Measurements from ENCODE around the gene ENTPD3. TPM values are rescaled to one million over a fixed set of nuclear protein-coding genes. Genes with fewer than 3 reads are reported as not detected.

ENTPD3 gene
- polyA plus RNA-seq, 4 donors = 0.22 to 4.2 (median 0.40) TPM; not detected in 1

- WGBS, 3 donors = 69 to 81% (median 70%) methylated on average over 5 of the region's 5 CpGs
- DNase-seq (no peak), FAIRE-seq (no peak)
- Histone ChIP-seq H3K4me1 (ENCODE audit: control insufficient read depth in 3 of 3, insufficient read depth in 2 of 3, low read depth in 1 of 3, low read length in 2 of 3) (peaks cover 0 to 6% (median 0%) of the 10 kb centered on the region in 3 donors), H3K36me3 (ENCODE audit: control insufficient read depth in 3 of 3, insufficient read depth in 2 of 3, low read depth in 1 of 3, low read length in 3 of 3) (no peaks in the 10 kb centered on the region), H3K4me3 (ENCODE audit: low read depth in 1 of 3, low read length in 3 of 3) (no peak overlapping the region), H3K9me3 (ENCODE audit: control insufficient read depth in 2 of 2, insufficient read depth in 1 of 2, low read depth in 1 of 2, low read length in 1 of 2) (peaks cover 0 to 8% of the 10 kb centered on the region in 2 donors), H3K27me3 (ENCODE audit: control insufficient read depth in 3 of 3, insufficient read depth in 3 of 3, low read length in 3 of 3) (no peaks in the 10 kb centered on the region), H3K27ac (ENCODE audit: low read depth in 1 of 3, low read length in 2 of 3) (no peak overlapping the region)
These were observed 9.4 kb downstream of the ENTPD3 start for GRCh38 chr3:40396406-40396805.

- Histone ChIP-seq H3K27ac (ENCODE audit: low read depth in 1 of 3, low read length in 2 of 3) (no peak overlapping the region), H3K4me1 (ENCODE audit: control insufficient read depth in 3 of 3, insufficient read depth in 2 of 3, low read depth in 1 of 3, low read length in 2 of 3) (peaks cover 0 to 6% (median 0%) of the 10 kb centered on the region in 3 donors), H3K27me3 (ENCODE audit: control insufficient read depth in 3 of 3, insufficient read depth in 3 of 3, low read length in 3 of 3) (no peaks in the 10 kb centered on the region), H3K4me3 (ENCODE audit: low read depth in 1 of 3, low read length in 3 of 3) (no peak overlapping the region), H3K36me3 (ENCODE audit: control insufficient read depth in 3 of 3, insufficient read depth in 2 of 3, low read depth in 1 of 3, low read length in 3 of 3) (no peaks in the 10 kb centered on the region), H3K9me3 (ENCODE audit: control insufficient read depth in 2 of 2, insufficient read depth in 1 of 2, low read depth in 1 of 2, low read length in 1 of 2) (peaks cover 0 to 8% of the 10 kb centered on the region in 2 donors)
- FAIRE-seq (no peak), DNase-seq (no peak)
- WGBS, 3 donors = 78 to 91% (median 91%) methylated on average over 4 of the region's 4 CpGs
These were observed 10.1 kb downstream of the ENTPD3 start for GRCh38 chr3:40397129-40397528.

- 41 to 65% (median 60%) methylated on average over 4 of the region's 4 CpGs for WGBS, 3 donors
- no peaks in the 10 kb centered on the region for H3K27me3 ChIP-seq (ENCODE audit: control insufficient read depth in 3 of 3, insufficient read depth in 3 of 3, low read length in 3 of 3)
- H3K36me3 ChIP-seq (ENCODE audit: control insufficient read depth in 3 of 3, insufficient read depth in 2 of 3, low read depth in 1 of 3, low read length in 3 of 3) = no peaks in the 10 kb centered on the region
- no peak for DNase-seq
- H3K27ac ChIP-seq (ENCODE audit: low read depth in 1 of 3, low read length in 2 of 3) = peak overlapping the region in 2 of 3 donors; percentile 55 to 61
- no peak for FAIRE-seq
- peaks cover 0 to 8% of the 10 kb centered on the region in 2 donors for H3K9me3 ChIP-seq (ENCODE audit: control insufficient read depth in 2 of 2, insufficient read depth in 1 of 2, low read depth in 1 of 2, low read length in 1 of 2)
- peaks cover 0 to 6% (median 0%) of the 10 kb centered on the region in 3 donors for H3K4me1 ChIP-seq (ENCODE audit: control insufficient read depth in 3 of 3, insufficient read depth in 2 of 3, low read depth in 1 of 3, low read length in 2 of 3)
- H3K4me3 ChIP-seq (ENCODE audit: low read depth in 1 of 3, low read length in 3 of 3) = no peak overlapping the region
These were observed 10.9 kb downstream of the ENTPD3 start for GRCh38 chr3:40397912-40398311.

GRCh38 chr3:40398346-40398745 is 11.4 kb downstream of the ENTPD3 start:
- Histone ChIP-seq H3K4me3 (ENCODE audit: low read depth in 1 of 3, low read length in 3 of 3) (no peak overlapping the region), H3K4me1 (ENCODE audit: control insufficient read depth in 3 of 3, insufficient read depth in 2 of 3, low read depth in 1 of 3, low read length in 2 of 3) (peaks cover 0 to 6% (median 0%) of the 10 kb centered on the region in 3 donors), H3K27me3 (ENCODE audit: control insufficient read depth in 3 of 3, insufficient read depth in 3 of 3, low read length in 3 of 3) (no peaks in the 10 kb centered on the region), H3K9me3 (ENCODE audit: control insufficient read depth in 2 of 2, insufficient read depth in 1 of 2, low read depth in 1 of 2, low read length in 1 of 2) (peaks cover 0 to 8% of the 10 kb centered on the region in 2 donors), H3K27ac (ENCODE audit: low read depth in 1 of 3, low read length in 2 of 3) (peak overlapping the region in 1 of 3 donors; percentile 55), H3K36me3 (ENCODE audit: control insufficient read depth in 3 of 3, insufficient read depth in 2 of 3, low read depth in 1 of 3, low read length in 3 of 3) (no peaks in the 10 kb centered on the region)
- WGBS, 3 donors = 19 to 44% (median 22%) methylated on average over 2 to 3 of the region's 3 CpGs
- DNase-seq (peak; percentile 46 to 53), FAIRE-seq (no peak)

- no peak overlapping the region for H3K27ac ChIP-seq (ENCODE audit: low read depth in 1 of 3, low read length in 2 of 3)
- FAIRE-seq (no peak), DNase-seq (no peak)
- H3K4me3 ChIP-seq (ENCODE audit: low read depth in 1 of 3, low read length in 3 of 3) = no peak overlapping the region
- peaks cover 0 to 4% of the 10 kb centered on the region in 2 donors for H3K9me3 ChIP-seq (ENCODE audit: control insufficient read depth in 2 of 2, insufficient read depth in 1 of 2, low read depth in 1 of 2, low read length in 1 of 2)
- 87 to 92% (median 89%) methylated on average over 2 of the region's 2 CpGs for WGBS, 3 donors
- H3K36me3 ChIP-seq (ENCODE audit: control insufficient read depth in 3 of 3, insufficient read depth in 2 of 3, low read depth in 1 of 3, low read length in 3 of 3) = no peaks in the 10 kb centered on the region
- H3K4me1 ChIP-seq (ENCODE audit: control insufficient read depth in 3 of 3, insufficient read depth in 2 of 3, low read depth in 1 of 3, low read length in 2 of 3) = no peaks in the 10 kb centered on the region
- no peaks in the 10 kb centered on the region for H3K27me3 ChIP-seq (ENCODE audit: control insufficient read depth in 3 of 3, insufficient read depth in 3 of 3, low read length in 3 of 3)
These were observed 17.7 kb downstream of the ENTPD3 start for GRCh38 chr3:40404591-40405198.

GRCh38 chr3:40407007-40407406 is 20.0 kb downstream of the ENTPD3 start:
- H3K4me3 ChIP-seq (ENCODE audit: low read depth in 1 of 3, low read length in 3 of 3) = no peak overlapping the region
- H3K27ac ChIP-seq (ENCODE audit: low read depth in 1 of 3, low read length in 2 of 3) = no peak overlapping the region
- no peak for DNase-seq
- H3K27me3 ChIP-seq (ENCODE audit: control insufficient read depth in 3 of 3, insufficient read depth in 3 of 3, low read length in 3 of 3) = no peaks in the 10 kb centered on the region
- no peaks in the 10 kb centered on the region for H3K36me3 ChIP-seq (ENCODE audit: control insufficient read depth in 3 of 3, insufficient read depth in 2 of 3, low read depth in 1 of 3, low read length in 3 of 3)
- 85 to 90% (median 86%) methylated on average over 2 of the region's 2 CpGs for WGBS, 3 donors
- no peaks in the 10 kb centered on the region for H3K4me1 ChIP-seq (ENCODE audit: control insufficient read depth in 3 of 3, insufficient read depth in 2 of 3, low read depth in 1 of 3, low read length in 2 of 3)
- FAIRE-seq = no peak
- H3K9me3 ChIP-seq (ENCODE audit: control insufficient read depth in 2 of 2, insufficient read depth in 1 of 2, low read depth in 1 of 2, low read length in 1 of 2) = no peaks in the 10 kb centered on the region

- no peak overlapping the region for H3K27ac ChIP-seq (ENCODE audit: low read depth in 1 of 3, low read length in 2 of 3)
- no peak for DNase-seq
- H3K9me3 ChIP-seq (ENCODE audit: control insufficient read depth in 2 of 2, insufficient read depth in 1 of 2, low read depth in 1 of 2, low read length in 1 of 2) = no peaks in the 10 kb centered on the region
- 84 to 85% (median 84%) methylated on average over 3 of the region's 3 CpGs for WGBS, 3 donors
- H3K27me3 ChIP-seq (ENCODE audit: control insufficient read depth in 3 of 3, insufficient read depth in 3 of 3, low read length in 3 of 3) = no peaks in the 10 kb centered on the region
- no peak overlapping the region for H3K4me3 ChIP-seq (ENCODE audit: low read depth in 1 of 3, low read length in 3 of 3)
- H3K4me1 ChIP-seq (ENCODE audit: control insufficient read depth in 3 of 3, insufficient read depth in 2 of 3, low read depth in 1 of 3, low read length in 2 of 3) = no peaks in the 10 kb centered on the region
- no peaks in the 10 kb centered on the region for H3K36me3 ChIP-seq (ENCODE audit: control insufficient read depth in 3 of 3, insufficient read depth in 2 of 3, low read depth in 1 of 3, low read length in 3 of 3)
- no peak for FAIRE-seq
These were observed 20.6 kb downstream of the ENTPD3 start for GRCh38 chr3:40407611-40408010.

- 71 to 87% (median 72%) methylated on average over 1 of the region's 1 CpG for WGBS, 3 donors
These were observed 27.3 kb downstream of the ENTPD3 start for GRCh38 chr3:40414270-40414669.

More at GRCh38 chr3:40414270-40414669, 27.3 kb downstream of the ENTPD3 start:
- H3K27ac ChIP-seq (ENCODE audit: low read depth in 1 of 3, low read length in 2 of 3) = no peak overlapping the region
- no peaks in the 10 kb centered on the region for H3K27me3 ChIP-seq (ENCODE audit: control insufficient read depth in 3 of 3, insufficient read depth in 3 of 3, low read length in 3 of 3)
- H3K9me3 ChIP-seq (ENCODE audit: control insufficient read depth in 2 of 2, insufficient read depth in 1 of 2, low read depth in 1 of 2, low read length in 1 of 2) = no peaks in the 10 kb centered on the region
- FAIRE-seq = no peak
- no peaks in the 10 kb centered on the region for H3K4me1 ChIP-seq (ENCODE audit: control insufficient read depth in 3 of 3, insufficient read depth in 2 of 3, low read depth in 1 of 3, low read length in 2 of 3)
- no peaks in the 10 kb centered on the region for H3K36me3 ChIP-seq (ENCODE audit: control insufficient read depth in 3 of 3, insufficient read depth in 2 of 3, low read depth in 1 of 3, low read length in 3 of 3)
- H3K4me3 ChIP-seq (ENCODE audit: low read depth in 1 of 3, low read length in 3 of 3) = no peak overlapping the region
- peak in 1 of 2 donors; percentile 3 for DNase-seq

Data from small intestine (tissue), 7 donors.